NCI-H2029 treated with DMSO at 0.1 percent for 48 hours (cell line): ENCODE results near the gene PCDH15.
"Not testable (repeated sequence)": the region's sequence is repeated elsewhere in the genome, so short reads cannot be mapped to it uniquely, and the experiment has no call there.

Experiments used
- DNase-seq: peaks from one replicate; lab custom pipeline; 2025; lab: John Stamatoyannopoulos, UW

Gene PCDH15

GRCh38 chr10:53978301-53978700 is 822.7 kb downstream of the PCDH15 start:
- no peak for DNase-seq

- no peak for DNase-seq
Measured at GRCh38 chr10:53977267-53977666, 823.8 kb downstream of the PCDH15 start.

GRCh38 chr10:53957401-53957800 is 843.6 kb downstream of the PCDH15 start:
- no peak for DNase-seq

GRCh38 chr10:53955091-53955490 is 845.9 kb downstream of the PCDH15 start:
- DNase-seq: no peak

GRCh38 chr10:53952698-53953630 is 848.1 kb downstream of the PCDH15 start:
- DNase-seq: no peak

GRCh38 chr10:53939654-53940053 is 861.4 kb downstream of the PCDH15 start:
- DNase-seq: no peak

- DNase-seq: no peak
Measured at GRCh38 chr10:53930648-53931047, 870.4 kb downstream of the PCDH15 start.

- not testable (repeated sequence) for DNase-seq
Measured at GRCh38 chr10:53924051-53924700, 876.9 kb downstream of the PCDH15 start.

- no peak for DNase-seq
Measured at GRCh38 chr10:53918755-53919154, 882.3 kb downstream of the PCDH15 start.

GRCh38 chr10:53909791-53910190 is 891.2 kb downstream of the PCDH15 start:
- DNase-seq: no peak

GRCh38 chr10:53904506-53905241 is 896.4 kb downstream of the PCDH15 start:
- DNase-seq: no peak

GRCh38 chr10:53903756-53904155 is 897.3 kb downstream of the PCDH15 start:
- no peak for DNase-seq

- DNase-seq: no peak
Measured at GRCh38 chr10:53899463-53900160, 901.4 kb downstream of the PCDH15 start.

GRCh38 chr10:53898532-53898931 is 902.5 kb downstream of the PCDH15 start:
- no peak for DNase-seq

- DNase-seq: no peak
Measured at GRCh38 chr10:53894145-53894544, 906.9 kb downstream of the PCDH15 start.

- DNase-seq: no peak
Measured at GRCh38 chr10:53893061-53893460, 908.0 kb downstream of the PCDH15 start.

- DNase-seq: no peak
Measured at GRCh38 chr10:53886325-53887300, 914.4 kb downstream of the PCDH15 start.

GRCh38 chr10:53864846-53865245 is 936.2 kb downstream of the PCDH15 start:
- DNase-seq: no peak

- DNase-seq: no peak
Measured at GRCh38 chr10:53852450-53853175, 948.4 kb downstream of the PCDH15 start.

- no peak for DNase-seq
Measured at GRCh38 chr10:53846809-53847208, 954.2 kb downstream of the PCDH15 start.
